ENCODE results near the gene PCYT2. TPM values are rescaled to one million over a fixed set of nuclear protein-coding genes. Genes with fewer than 3 reads are reported as not detected.
A peak's percentile ranks its signal among the peaks of the same experiment; 100 is the strongest.

PCYT2 gene
- total RNA-seq, 1 experiment from 2014 or later, result 60.0 TPM

DNA sequence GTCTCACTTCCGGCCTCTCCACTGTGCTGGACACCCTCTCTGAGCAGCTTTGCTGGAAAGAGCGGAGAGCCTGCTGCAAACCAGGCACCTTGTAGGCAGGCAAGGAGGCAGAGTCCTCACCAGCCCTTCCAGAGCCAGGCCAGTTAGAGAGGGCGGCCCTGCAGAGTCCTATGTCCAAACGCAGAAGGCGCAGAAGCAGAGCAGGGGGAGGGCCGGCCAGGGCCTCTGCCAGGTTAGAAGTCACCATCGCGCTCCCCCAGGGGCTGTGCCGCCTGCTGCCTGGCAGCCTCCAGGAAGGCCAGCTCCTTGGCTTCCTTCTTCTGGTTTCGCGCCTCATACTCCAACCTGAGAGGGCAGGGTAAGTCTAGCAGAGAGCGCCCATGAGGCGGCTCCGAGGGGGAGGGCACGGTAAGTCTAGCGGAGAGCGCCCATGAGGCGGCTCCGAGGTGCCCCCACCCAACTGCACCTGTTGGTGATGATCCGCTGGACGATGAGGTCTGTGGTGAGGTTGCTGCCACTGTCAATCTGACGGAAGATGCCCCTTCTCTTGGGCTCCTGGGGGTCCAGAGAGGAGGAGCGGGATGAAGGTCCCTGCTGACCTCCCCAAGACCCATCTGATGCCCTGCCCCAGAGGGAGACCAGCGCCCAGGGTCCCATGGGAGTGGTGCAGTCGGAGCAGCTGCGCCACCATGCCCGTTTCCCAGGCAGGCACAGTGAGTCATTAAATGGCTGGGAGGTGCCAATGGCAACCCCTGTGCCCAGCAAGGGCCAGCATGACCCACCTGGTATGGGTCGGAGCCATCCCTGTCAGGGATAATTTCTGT is 6.4 kb downstream of the PCYT2 start:
- in situ Hi-C loops (cut with HindIII; ENCODE audit: low sequenced_read_pairs), result no loop called here

DNA sequence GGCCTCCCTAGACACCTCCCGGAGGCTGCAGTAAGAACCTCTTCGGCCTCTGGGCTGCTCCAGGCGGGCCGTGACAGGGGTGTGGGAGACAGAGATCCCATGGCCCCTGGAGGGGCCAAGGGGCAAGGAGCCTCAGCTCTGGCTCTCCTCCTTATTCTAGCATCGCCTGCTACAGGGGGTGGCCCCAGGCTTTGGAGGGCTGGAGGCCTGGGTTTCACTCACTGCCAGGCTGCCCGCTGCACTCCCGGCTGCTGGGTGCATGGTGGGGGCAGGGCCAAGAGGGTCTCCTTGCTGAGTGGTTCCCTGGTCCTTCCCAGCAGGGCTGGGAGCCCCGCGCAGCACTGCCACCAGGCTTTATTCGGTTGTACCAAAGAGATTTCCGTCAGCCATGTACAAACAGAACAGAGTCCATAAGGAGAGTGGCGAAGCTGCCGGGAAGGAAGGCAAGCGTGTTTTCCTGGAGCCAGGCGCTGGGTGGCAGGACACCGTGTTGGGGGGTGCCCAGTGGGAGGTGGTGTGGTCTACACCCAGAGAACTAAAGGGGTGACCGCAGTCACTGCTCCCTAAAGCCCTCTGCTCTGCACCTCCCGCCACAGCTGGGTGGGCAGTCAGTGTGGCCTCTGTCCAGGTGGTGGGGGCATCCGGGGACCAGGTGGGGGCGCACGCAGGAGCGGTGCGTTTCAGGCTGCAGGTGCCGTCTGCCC is 7.2 kb downstream of the PCYT2 start:
- DNase-seq (ENCODE audit: low spot score), result no peak
- in situ Hi-C loops (cut with HindIII; ENCODE audit: low sequenced_read_pairs), result no loop called here

More for the DNA sequence above, 6.4 kb downstream of the PCYT2 start:
- no peak for DNase-seq (ENCODE audit: low spot score)

DNA sequence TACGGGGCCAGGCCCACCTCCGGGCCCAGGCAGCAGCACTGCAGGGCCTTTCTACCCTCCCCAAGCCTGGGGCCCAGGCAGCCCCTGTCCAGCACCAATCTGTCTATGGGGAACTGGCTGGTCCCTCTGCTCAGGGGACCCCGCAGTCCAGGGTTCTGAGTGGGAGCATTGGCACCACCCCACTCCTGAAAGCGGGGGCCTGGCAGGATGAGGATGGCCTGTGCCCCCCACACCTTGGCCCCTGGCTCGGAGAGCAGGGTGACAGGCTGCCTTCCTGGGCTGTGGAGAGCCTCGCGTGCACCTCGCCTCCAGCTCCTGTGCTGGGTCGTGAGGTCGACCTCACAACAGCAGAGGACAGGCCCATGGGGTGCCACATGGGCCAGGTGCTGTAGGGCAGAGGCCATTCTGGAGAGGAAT is 7.8 kb downstream of the PCYT2 start:
- in situ Hi-C loops (cut with HindIII; ENCODE audit: low sequenced_read_pairs), result no loop called here
- no peak for DNase-seq (ENCODE audit: low spot score)

DNA sequence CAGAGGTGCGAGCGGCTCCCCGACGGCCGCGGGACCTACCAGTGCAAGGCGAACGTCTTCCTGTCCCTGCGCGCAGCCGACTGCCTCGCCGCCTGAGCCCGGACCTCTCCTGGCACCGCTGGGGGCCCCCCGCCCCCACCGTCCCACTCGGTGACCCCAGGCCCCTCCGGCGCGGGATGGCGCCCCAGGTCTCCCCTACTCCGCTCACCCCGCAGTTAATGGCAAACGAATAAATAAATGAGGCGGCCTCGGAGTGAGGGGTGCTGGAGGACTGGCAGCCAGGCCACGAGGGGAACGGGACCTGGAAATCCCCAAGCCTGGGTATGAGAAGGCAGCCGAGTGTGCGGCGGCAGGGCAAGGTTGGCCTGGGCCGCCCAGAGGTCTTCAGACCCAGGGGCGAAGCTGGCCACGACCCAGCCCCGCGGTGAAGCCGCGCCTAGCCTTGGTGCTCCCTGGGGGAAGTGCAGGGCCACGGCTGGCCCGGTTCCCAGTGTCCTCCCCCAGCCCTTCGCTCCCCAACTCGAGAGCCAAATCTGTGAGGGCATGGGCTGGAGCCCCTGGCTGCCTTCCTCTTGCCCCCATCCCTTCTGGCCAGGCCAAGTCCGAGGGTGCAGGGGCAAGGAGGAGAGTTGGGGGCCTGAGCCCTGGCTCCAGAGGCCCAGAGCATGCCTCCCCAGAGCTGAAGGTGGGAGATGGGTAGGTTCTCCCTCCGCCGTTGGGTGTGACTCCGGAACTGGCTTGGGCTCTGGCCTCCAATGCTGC is 8.4 kb downstream of the PCYT2 start:
- no peak for DNase-seq (ENCODE audit: low spot score)
- in situ Hi-C loops (cut with HindIII; ENCODE audit: low sequenced_read_pairs), result no loop called here

DNA sequence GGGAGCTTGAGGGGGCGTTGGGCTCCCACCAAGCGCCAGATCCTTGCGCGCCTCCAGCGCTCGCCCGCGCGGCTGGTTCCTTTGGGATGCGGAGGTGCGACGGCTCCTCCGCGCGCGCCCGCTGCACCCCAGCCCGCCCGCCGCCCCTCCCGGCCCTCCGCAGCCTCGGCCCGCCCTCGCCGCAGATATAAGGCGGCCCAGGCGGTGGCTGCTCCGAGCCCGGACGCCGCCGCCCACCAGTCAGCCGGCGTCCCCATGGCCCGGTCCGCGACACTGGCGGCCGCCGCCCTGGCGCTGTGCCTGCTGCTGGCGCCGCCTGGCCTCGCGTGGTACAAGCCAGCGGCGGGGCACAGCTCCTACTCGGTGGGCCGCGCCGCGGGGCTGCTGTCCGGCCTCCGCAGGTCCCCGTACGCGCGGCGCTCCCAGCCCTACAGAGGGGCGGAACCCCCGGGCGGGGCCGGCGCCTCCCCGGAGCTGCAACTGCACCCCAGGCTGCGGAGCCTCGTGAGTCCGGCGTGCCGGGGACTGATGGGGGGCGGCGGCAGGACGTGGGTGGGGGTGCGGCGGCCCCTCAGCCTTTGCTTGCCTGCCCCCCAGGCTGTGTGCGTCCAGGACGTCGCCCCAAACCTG is 9.1 kb downstream of the PCYT2 start, which contains the start of gene NPB:
NPB (plus strand) TSS at position 216 of the 630 bp plus-strand sequence; CDS start at position 256, 40 bp downstream.
- no peak for DNase-seq (ENCODE audit: low spot score)
- in situ Hi-C loops (cut with HindIII; ENCODE audit: low sequenced_read_pairs), result no loop called here

DNA sequence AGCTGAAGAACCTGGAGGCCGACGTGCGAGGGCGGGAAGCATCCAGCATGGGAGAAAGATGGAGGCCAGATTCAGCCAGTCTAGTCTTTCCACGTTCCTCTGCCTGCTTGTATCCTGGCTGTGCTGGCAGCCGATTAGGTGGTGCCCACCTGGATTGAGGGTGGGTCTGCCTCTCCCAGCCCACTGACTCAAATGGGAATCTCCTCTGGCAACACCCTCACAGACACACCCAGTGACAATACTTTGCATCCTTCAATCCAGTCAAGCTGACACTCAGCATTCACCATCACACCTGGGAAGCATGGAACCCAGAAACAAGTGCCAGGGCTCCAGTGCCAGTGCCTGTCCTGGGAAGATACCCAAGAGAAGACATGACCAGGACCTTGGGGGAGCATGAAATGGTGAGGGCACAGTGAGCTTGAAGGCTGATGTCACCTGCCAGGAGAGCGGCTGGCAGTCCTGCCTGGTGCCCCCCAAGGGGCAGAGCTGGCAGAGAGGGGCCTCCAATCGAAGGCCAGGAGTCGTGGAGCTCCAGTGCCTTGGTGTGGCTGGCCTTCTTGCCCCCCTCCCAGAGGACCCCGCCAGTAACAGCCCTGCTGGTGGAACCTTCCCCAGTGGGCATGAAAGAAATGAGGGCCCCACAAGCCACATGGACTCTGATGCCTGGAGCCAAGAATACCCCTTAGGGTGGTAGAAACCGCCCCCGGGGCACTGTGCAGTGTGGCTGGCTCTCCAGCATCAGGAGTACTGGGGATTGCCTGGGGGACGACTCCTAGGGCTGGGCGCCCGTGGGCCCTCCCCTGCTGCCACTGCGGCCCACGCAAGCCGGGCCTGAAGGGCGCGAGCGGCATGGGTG is 9.8 kb downstream of the PCYT2 start:
- in situ Hi-C loops (cut with HindIII; ENCODE audit: low sequenced_read_pairs), result no loop called here
- no peak for DNase-seq (ENCODE audit: low spot score)

DNA sequence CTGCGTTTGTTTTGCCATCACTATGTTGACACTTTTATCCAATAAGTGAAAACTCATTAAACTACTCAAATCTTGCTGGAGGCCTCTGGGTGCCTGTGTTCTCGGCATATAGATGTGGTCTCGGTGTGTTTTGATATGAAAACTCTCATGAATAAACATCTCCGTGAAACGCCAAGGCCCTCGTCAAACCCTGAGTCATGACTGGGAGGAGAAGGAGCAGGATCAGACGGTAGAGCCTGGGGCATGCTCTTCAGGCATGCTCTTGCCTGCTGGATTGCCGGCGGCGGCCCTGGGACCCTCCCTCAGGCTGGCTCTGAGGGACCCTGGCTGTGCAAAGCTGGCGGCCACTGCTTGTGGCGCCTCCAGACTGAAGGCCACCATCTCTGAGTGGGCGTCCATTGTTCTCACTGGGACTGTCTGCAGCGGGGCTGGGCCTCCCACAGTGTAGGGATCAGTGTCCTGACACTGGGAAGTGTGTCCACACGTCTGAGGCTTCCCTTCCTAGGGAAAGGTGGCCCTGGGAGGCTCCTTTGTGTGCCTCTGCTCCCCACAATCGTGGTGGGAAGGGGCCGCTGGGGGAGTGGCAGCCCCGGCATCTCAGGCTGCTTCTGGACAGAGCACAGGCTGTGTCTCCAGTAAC is 10.9 kb downstream of the PCYT2 start:
- DNase-seq (ENCODE audit: low spot score), result no peak
- in situ Hi-C loops (cut with HindIII; ENCODE audit: low sequenced_read_pairs), result no loop called here

DNA sequence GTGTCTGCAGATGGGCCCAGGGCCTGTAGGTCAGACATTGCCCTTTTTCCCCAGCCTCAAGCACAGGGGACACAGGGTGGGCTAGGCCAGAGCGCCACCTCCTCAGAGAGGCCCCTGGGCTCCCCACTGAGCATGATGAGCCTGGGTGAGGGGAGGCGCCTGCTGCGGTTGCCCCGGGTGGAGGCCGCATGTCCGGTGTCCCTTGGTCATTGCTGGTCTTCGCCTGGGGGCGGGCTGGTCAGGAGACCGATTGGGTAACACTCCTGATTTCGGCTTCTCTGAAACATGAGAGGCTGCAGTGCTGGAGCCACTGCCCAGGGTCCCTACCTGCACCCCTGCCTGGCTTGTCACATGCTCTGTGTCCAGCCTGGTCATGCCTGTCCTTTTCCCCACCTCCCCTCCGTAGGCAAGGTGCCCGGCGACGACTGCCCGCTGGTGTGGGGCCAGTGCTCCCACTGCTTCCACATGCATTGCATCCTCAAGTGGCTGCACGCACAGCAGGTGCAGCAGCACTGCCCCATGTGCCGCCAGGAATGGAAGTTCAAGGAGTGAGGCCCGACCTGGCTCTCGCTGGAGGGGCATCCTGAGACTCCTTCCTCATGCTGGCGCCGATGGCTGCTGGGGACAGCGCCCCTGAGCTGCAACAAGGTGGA is 11.6 kb downstream of the PCYT2 start:
- no peak for DNase-seq (ENCODE audit: low spot score)

DNA sequence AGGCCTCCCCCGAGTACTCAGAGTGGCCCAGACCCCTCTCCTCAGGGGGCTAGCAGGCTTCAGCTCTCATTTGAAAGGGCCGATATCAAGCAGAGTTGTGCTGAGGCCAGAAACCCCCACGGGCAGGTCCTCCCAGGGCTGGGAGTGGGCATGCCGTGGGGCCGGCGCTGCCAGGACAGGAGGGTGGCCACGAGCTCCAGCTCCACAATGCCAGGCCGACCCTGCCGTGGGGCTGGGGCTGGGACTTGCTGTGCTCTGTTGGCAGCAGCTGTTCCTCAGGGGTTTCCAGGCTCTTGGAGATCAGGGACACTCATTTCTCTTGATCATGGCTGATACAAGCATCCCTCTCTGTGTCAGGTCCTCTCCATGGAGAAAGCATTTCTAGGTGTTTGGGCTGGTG is 12.3 kb downstream of the PCYT2 start:
- DNase-seq (ENCODE audit: low spot score), result no peak
- in situ Hi-C loops (cut with HindIII; ENCODE audit: low sequenced_read_pairs), result no loop called here

More for the DNA sequence above, 11.6 kb downstream of the PCYT2 start:
- in situ Hi-C loops (cut with HindIII; ENCODE audit: low sequenced_read_pairs), result no loop called here

DNA sequence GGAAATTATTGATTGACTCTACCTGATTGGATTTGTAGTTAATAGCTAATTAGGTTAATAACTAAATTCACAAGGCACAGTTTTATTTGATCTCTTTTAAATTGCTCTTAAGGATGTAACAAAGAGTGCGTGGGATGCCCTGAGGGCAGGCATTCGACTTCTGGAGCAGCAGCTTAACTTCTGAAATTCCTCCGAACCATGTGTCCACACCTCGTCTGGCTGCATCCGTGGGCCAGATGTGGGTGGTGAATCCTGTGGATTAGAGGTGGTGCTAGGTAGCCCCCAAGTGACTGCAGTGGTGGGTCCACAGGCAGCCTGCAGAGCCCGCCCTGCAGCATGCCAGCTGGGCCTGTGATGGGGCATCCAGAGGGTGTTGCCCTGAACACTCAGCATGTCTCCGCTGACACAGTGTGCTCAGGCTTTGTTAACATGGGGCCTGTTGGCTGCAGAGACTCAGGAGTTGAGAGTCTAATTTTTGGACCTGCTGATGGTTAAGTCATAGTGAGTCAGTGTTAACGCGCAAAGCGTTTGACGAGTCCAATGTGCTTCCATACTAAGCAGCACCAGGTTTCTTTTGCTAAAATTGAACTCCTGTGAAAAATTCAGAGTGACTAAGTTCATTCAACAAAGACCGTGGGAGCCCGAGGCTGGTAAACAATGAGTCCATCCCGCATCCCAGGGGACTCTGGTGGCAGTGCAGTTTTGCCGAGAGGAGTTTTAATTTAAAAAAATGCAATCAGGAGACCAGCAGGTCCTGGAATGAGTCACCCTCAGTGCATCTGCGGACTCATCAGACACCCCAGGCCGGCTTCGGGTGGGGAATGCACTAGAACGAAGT is 13.0 kb downstream of the PCYT2 start:
- peak; percentile 18 for DNase-seq (ENCODE audit: low spot score)
- in situ Hi-C loops (cut with HindIII; ENCODE audit: low sequenced_read_pairs), result no loop called here

DNA sequence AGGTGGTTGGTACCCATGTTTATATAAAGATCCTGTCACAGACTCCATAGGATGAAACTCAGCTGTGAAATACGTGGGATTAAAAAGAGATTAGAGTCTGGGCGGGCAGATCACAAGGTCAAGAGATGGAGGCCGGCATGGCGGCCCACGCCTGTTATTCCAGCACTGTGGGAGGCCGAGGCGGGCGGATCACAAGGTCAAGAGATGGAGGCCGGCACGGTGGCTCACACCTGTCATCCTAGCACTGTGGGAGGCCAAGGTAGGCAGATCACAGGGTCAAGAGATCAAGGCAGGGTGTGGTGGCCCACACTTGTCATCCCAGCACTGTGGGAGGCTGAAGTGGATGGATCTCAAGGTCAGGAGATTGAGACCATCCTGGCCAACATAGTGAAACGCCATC is 15.8 kb downstream of the PCYT2 start:
- in situ Hi-C loops (cut with HindIII; ENCODE audit: low sequenced_read_pairs), result no loop called here
- no peak for DNase-seq (ENCODE audit: low spot score)

DNA sequence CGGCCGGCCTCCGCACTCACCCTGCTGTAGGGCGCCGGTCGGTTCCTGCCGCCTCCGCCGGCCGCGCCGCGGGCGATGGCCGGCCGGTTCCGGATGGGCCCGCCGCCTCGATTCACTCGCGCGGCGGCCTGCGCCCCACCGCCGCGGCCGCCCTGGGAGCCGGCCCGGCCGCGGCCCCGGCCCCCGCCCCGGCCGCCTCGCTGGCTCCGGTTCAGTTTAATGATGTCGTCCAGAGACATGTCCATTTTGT is 20.0 kb downstream of the PCYT2 start:
- in situ Hi-C loops (cut with HindIII; ENCODE audit: low sequenced_read_pairs), result no loop called here
- no peak for DNase-seq (ENCODE audit: low spot score)

DNA sequence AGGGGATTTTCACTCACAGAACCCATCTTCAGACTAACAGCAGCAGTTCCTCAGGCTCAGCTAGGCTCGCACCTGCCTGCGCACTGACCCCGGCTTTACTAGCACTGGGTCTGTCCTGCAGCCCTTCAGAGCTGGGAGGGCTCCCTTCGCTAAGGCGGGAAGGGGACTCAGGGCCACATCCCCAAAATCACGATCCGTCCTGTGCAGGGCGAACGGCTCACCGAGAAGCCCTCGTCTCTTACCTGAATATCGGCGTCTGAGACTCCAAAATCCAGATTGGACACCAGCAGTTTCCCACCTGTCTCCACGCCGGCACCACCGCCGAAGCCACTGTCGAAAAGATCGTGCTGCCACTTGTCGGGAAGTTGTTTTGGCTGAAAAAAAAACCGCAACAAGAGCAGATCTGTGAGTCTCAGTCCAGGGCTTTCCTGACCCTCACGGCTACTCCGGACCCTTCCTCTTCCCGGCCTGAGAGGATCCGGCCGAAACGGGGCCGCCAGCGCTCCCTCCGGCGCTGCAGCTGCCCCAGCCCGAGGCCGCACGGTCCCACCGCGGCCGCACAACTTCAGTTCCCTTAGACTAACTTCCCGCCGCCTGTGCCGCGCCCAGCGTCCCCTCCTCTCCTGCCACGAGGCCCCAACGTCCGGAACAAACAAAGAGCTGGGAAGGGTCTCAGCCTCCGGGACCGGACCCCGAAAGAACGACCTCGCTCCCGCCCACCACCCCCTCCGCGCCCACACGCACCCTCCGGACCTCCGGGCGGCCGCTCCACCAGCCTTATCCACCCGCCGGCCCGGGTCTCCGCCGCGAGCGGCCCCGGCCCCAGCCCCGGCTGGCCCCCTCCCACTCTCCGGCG is 20.5 kb downstream of the PCYT2 start:
- no peak for DNase-seq (ENCODE audit: low spot score)
- in situ Hi-C loops (cut with HindIII; ENCODE audit: low sequenced_read_pairs), result no loop called here

DNA sequence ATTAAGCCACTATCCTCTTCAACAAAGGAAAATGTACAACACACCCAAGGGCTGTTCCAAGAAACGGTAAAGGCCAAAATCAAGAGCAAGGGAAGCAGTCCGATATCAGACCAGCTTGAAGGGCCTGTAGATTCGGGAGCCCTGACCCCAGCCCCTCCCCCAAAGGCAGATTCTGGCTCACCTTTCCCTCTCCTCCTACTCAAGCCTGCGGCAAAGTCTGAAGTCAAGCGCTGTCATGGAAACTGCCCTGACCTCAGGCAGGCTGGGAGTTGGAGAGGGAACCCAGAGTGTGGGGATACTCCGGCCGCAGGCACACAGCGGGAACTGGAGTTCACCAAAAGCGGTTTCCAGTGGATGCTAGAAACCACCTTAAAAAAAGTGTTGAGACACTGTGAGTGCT is 21.6 kb downstream of the PCYT2 start:
- DNase-seq (ENCODE audit: low spot score), result no peak
- in situ Hi-C loops (cut with HindIII; ENCODE audit: low sequenced_read_pairs), result no loop called here

DNA sequence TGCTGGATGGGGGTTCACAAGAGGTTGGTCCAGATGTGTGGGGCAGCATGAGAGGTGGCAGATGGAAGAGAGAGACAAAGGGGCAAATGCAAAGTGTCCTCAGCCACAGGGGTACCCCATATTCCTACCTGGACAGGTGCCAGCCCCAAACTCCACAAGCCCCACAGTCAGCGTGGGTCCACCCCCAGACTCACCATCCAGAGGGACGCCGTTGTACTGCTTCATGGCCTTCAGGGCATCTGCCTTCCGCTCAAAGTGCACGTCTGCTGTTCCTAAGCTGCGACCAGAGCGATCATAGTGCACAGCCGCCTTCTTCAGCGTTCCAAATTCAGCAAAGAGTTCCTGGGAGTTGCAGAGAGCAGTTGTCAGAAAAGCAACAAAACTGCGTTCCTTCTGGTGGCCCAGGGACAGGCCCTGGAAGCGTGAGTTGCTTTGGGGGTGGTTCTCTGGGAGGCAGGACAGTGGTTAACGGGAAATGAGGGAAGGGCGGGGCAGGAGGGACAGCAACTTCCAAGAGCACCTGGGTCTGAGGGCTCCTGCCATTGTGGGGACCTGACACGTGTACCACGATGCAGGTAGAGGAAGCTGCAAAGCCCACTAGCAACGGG is 22.1 kb downstream of the PCYT2 start:
- no peak for DNase-seq (ENCODE audit: low spot score)
- in situ Hi-C loops (cut with HindIII; ENCODE audit: low sequenced_read_pairs), result no loop called here

Measured in G401 (cell line).